H9 (cell line): ENCODE results near the gene LCE1C. TPM values are rescaled to one million over a fixed set of nuclear protein-coding genes. Genes with fewer than 3 reads are reported as not detected.

Experiments used
- DNase-seq: peaks from one replicate; pipeline ENCODE4 v3.0.0-alpha.2; 2017
- H2AFZ ChIP-seq: one replicate; pipeline ENCODE4 v1.6.1; 2013; ENCODE audit warnings: mild to moderate bottlenecking, low read length, control low read depth, moderate library complexity
- H2AK5ac ChIP-seq: 2 replicates; pipeline ENCODE4 v1.6.1; 2013; ENCODE audit warnings: low read length, control low read depth, mixed read lengths; ENCODE audit not compliant: insufficient read length
- H2BK120ac ChIP-seq: one replicate; pipeline ENCODE4 v1.6.1; 2013; ENCODE audit warnings: low read depth, mild to moderate bottlenecking, low read length, control low read depth, inconsistent platforms; ENCODE audit not compliant: poor library complexity, severe bottlenecking
- H2BK12ac ChIP-seq: 2 replicates; pipeline ENCODE4 v1.6.1; 2013; ENCODE audit warnings: low read length, control low read depth, mixed read lengths, low read depth; ENCODE audit not compliant: insufficient read length
- H2BK15ac ChIP-seq: 2 replicates; pipeline ENCODE4 v1.6.1; 2013; ENCODE audit warnings: low read depth, low read length, control low read depth
- H2BK20ac ChIP-seq: one replicate; pipeline ENCODE4 v1.6.1; 2013; ENCODE audit warnings: low read depth, mild to moderate bottlenecking, low read length, control low read depth, inconsistent platforms; ENCODE audit not compliant: poor library complexity, severe bottlenecking
- H2BK5ac ChIP-seq: 2 replicates; pipeline ENCODE4 v1.6.1; 2013; ENCODE audit warnings: low read length, control low read depth, mixed read lengths; ENCODE audit not compliant: insufficient read length
- H3K14ac ChIP-seq: 2 replicates; pipeline ENCODE4 v1.6.1; 2013; ENCODE audit warnings: low read length, control low read depth; ENCODE audit not compliant: insufficient read depth
- H3K18ac ChIP-seq: 2 replicates; pipeline ENCODE4 v1.6.1; 2013; ENCODE audit warnings: low read depth, mild to moderate bottlenecking, mixed read lengths, low read length, control low read depth; ENCODE audit not compliant: insufficient read length
- H3K23ac ChIP-seq: 2 replicates; pipeline ENCODE4 v1.6.1; 2013; ENCODE audit warnings: low read length, control low read depth, mixed read lengths, low read depth; ENCODE audit not compliant: insufficient read length
- H3K23me2 ChIP-seq: 2 replicates; pipeline ENCODE4 v1.6.1; 2013; ENCODE audit warnings: low read depth, mild to moderate bottlenecking, mixed read lengths, low read length, control low read depth; ENCODE audit not compliant: insufficient read length, poor library complexity, severe bottlenecking
- H3K27ac ChIP-seq: 2 replicates; pipeline ENCODE4 v1.5.1; 2013; ENCODE audit warnings: low read length, control low read depth, mixed read lengths, low read depth; ENCODE audit not compliant: insufficient read length
- H3K27me3 ChIP-seq: 2 replicates; pipeline ENCODE4 v1.6.1; 2013; ENCODE audit warnings: low read length, control low read depth, inconsistent platforms; ENCODE audit not compliant: insufficient read depth
- H3K4ac ChIP-seq: 2 replicates; pipeline ENCODE4 v1.6.1; 2013; ENCODE audit warnings: low read depth, mild to moderate bottlenecking, control low read depth, inconsistent platforms, low read length, moderate library complexity
- H3K4me1 ChIP-seq: 2 replicates; pipeline ENCODE4 v1.6.1; 2013; ENCODE audit warnings: low read length, control low read depth, inconsistent platforms; ENCODE audit not compliant: insufficient read depth
- H3K4me2 ChIP-seq: 2 replicates; pipeline ENCODE4 v1.6.1; 2013; ENCODE audit warnings: low read length, control low read depth, mixed read lengths; ENCODE audit not compliant: insufficient read length, insufficient read depth
- H3K56ac ChIP-seq: 2 replicates; pipeline ENCODE4 v1.6.1; 2013; ENCODE audit warnings: low read depth, mild to moderate bottlenecking, mixed read lengths, low read length, control low read depth; ENCODE audit not compliant: insufficient read length
- H3K79me1 ChIP-seq: 2 replicates; pipeline ENCODE4 v1.6.1; 2013; ENCODE audit warnings: low read depth, mild to moderate bottlenecking, moderate library complexity, low read length, control low read depth, inconsistent platforms; ENCODE audit not compliant: insufficient read depth, poor library complexity, severe bottlenecking
- H3K79me2 ChIP-seq: 2 replicates; pipeline ENCODE4 v1.6.1; 2013; ENCODE audit warnings: low read length, control low read depth, inconsistent platforms; ENCODE audit not compliant: insufficient read depth
- H3K9ac ChIP-seq: 2 replicates; pipeline ENCODE4 v1.6.1; 2013; ENCODE audit warnings: low read length, control low read depth, mixed read lengths; ENCODE audit not compliant: insufficient read length; ENCODE audit errors: extremely low read depth
- H3K9me3 ChIP-seq: one replicate; pipeline ENCODE4 v1.6.1; 2013; ENCODE audit warnings: low read depth, low read length, inconsistent platforms; ENCODE audit not compliant: control insufficient read depth
- H3T11ph ChIP-seq: one replicate; pipeline ENCODE4 v1.6.1; 2013; ENCODE audit warnings: mild to moderate bottlenecking, low read length, control low read depth, inconsistent platforms
- H4K20me1 ChIP-seq: one replicate; pipeline ENCODE4 v1.6.1; 2013; ENCODE audit not compliant: control insufficient read depth, insufficient read length, insufficient read depth
- H4K5ac ChIP-seq: 2 replicates; pipeline ENCODE4 v1.6.1; 2013; ENCODE audit warnings: low read depth, mild to moderate bottlenecking, mixed read lengths, low read length, control low read depth; ENCODE audit not compliant: insufficient read length
- H4K8ac ChIP-seq: replicated peaks from 2 replicates; pipeline ENCODE4 v1.6.1; 2013; ENCODE audit warnings: low read length, control low read depth, mixed read lengths, low read depth; ENCODE audit not compliant: insufficient read length
- H4K91ac ChIP-seq: 2 replicates; pipeline ENCODE4 v1.6.1; 2013; ENCODE audit warnings: low read depth, mild to moderate bottlenecking, moderate library complexity, mixed read lengths, low read length, control low read depth; ENCODE audit not compliant: insufficient read length
- H3K27ac Mint-ChIP-seq, 3 experiments: 2 replicates in 2 of 3; 3 replicates in 1 of 3; pipeline ENCODE4 v1.8.0; 2020 to 2021; ENCODE audit warnings: mixed read lengths in 3 of 3, mild to moderate bottlenecking in 1 of 3, moderate library complexity in 1 of 3
- H3K27me3 Mint-ChIP-seq: 2 replicates; pipeline ENCODE4 v1.8.0; 2021; ENCODE audit warnings: low read depth, mild to moderate bottlenecking, moderate library complexity, mixed read lengths
- H3K36me3 Mint-ChIP-seq, 3 experiments: 2 replicates in 2 of 3; 3 replicates in 1 of 3; pipeline ENCODE4 v1.8.0; 2020 to 2021; ENCODE audit warnings: low read depth in 3 of 3, mixed read lengths in 3 of 3; ENCODE audit not compliant: insufficient read depth in 1 of 3
- H3K4me1 Mint-ChIP-seq, 2 experiments: 2 replicates each; pipeline ENCODE4 v1.8.0; 2020; ENCODE audit warnings: mixed read lengths in 2 of 2
- H3K4me3 Mint-ChIP-seq, 2 experiments: 2 replicates in 1 of 2; 3 replicates in 1 of 2; pipeline ENCODE4 v1.8.0; 2020 to 2021; ENCODE audit warnings: mild to moderate bottlenecking in 2 of 2, mixed read lengths in 2 of 2, moderate library complexity in 1 of 2
- H3K9me3 Mint-ChIP-seq, 2 experiments: 2 replicates in 1 of 2; 3 replicates in 1 of 2; pipeline ENCODE4 v1.8.0; 2020; ENCODE audit warnings: mild to moderate bottlenecking in 2 of 2, mixed read lengths in 2 of 2, moderate library complexity in 1 of 2
- WGBS: extraction: QIAGEN DNeasy Blood & Tissue Kit; methylation state at CpG from one replicate; pipeline ENCODE4 v1.1.7; 2013; ENCODE audit warnings: missing lambda C conversion rate, low lambda C conversion rate, mixed read lengths; ENCODE audit not compliant: insufficient read length; ENCODE audit errors: extremely low coverage; 5-methylcytosine and 5-hydroxymethylcytosine counted together
- total RNA-seq: library from RNA; stranded (reverse); gene quantifications from 2 replicates; pipeline ENCODE4 v1.2.1, GENCODE V29; 2021
- TF ChIP-seq, protein P1 (sequence below): fragments of 200-600 bp; sonication (generic); conservative IDR thresholded peaks from 3 replicates; pipeline ENCODE4 v1.8.0; 2021; ENCODE audit warnings: antibody characterized with exemption, mild to moderate bottlenecking

Gene LCE1C
- total RNA-seq, 1 experiment from 2014 or later = not detected

DNA sequence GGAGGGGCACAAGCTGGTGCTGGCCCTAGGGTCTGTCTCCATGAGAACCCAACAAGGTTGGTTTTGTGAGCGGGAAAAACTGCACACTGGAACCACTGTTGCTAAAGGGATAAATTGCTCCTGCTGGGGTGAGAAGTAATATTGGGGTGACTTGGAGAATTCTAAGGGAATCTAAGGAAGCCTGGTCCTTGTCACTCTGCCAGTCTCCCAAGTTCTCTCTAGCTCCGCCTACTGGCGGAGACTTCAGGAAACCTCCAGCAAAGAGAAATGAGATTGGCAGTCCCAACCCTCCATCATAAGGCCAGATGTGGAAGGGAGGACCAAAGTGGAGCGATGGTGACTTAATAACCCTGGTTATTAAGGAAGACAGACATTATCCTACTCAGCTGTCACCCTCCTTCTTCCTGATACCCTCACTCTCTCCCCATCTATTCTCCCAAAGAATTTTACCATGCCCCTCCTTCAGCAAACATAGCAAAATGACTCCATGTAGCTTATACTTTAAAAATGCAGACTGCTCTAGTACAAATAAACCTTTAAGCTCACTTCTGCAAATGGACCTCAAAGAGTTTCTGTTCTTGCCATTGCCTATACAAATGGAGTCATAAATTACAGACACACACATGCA is 28.8 kb downstream of the LCE1C start:
- Histone ChIP-seq H3K4ac (no peak overlapping the region), H2BK5ac (no peak overlapping the region), H3K4me1 (no peaks in the 10 kb centered on the region), H4K8ac (no peak overlapping the region), H3K9ac (no peak overlapping the region), H3K14ac (no peak overlapping the region), H3K23ac (no peak overlapping the region), H3K27me3 (no peaks in the 10 kb centered on the region), H3K79me1 (no peaks in the 10 kb centered on the region), H3K9me3 (peaks cover 61% of the 10 kb centered on the region), H3T11ph (no peak overlapping the region), H2BK120ac (no peak overlapping the region), H3K56ac (no peak overlapping the region), H4K5ac (no peak overlapping the region), H3K23me2 (no peaks in the 10 kb centered on the region), H4K91ac (no peak overlapping the region), H2BK15ac (no peak overlapping the region), H2AK5ac (no peak overlapping the region), H2BK12ac (no peak overlapping the region), H2BK20ac (no peak overlapping the region), H3K4me2 (no peak overlapping the region), H2AFZ (no peak overlapping the region), H3K79me2 (no peaks in the 10 kb centered on the region), H3K18ac (no peak overlapping the region), H4K20me1 (no peaks in the 10 kb centered on the region), H3K27ac (no peak overlapping the region)
- no peak overlapping the region for H3K27ac Mint-ChIP-seq
- H3K36me3 Mint-ChIP-seq = peaks cover 5 to 26% (median 17%) of the 10 kb centered on the region in 3 experiments
- no peak for DNase-seq
- H3K9me3 Mint-ChIP-seq = peaks cover 83 to 91% of the 10 kb centered on the region in 2 experiments
- H3K4me1 Mint-ChIP-seq = no peaks in the 10 kb centered on the region
- WGBS = no CpG with 5 or more reads among the region's 4 CpGs
- no peak overlapping the region for H3K4me3 Mint-ChIP-seq
- TF ChIP-seq, protein P1, sequence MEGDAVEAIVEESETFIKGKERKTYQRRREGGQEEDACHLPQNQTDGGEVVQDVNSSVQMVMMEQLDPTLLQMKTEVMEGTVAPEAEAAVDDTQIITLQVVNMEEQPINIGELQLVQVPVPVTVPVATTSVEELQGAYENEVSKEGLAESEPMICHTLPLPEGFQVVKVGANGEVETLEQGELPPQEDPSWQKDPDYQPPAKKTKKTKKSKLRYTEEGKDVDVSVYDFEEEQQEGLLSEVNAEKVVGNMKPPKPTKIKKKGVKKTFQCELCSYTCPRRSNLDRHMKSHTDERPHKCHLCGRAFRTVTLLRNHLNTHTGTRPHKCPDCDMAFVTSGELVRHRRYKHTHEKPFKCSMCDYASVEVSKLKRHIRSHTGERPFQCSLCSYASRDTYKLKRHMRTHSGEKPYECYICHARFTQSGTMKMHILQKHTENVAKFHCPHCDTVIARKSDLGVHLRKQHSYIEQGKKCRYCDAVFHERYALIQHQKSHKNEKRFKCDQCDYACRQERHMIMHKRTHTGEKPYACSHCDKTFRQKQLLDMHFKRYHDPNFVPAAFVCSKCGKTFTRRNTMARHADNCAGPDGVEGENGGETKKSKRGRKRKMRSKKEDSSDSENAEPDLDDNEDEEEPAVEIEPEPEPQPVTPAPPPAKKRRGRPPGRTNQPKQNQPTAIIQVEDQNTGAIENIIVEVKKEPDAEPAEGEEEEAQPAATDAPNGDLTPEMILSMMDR = no peak
- no peaks in the 10 kb centered on the region; the same call in 1 of the 2 replicates for H3K27me3 Mint-ChIP-seq
